HG02885 (cell line): ENCODE measurements around the gene SELL.
A peak's percentile ranks its signal among the peaks of the same experiment; 100 is the strongest.
"Not testable (repeated sequence)": the region's sequence is repeated elsewhere in the genome, so short reads cannot be mapped to it uniquely, and the experiment has no call there.

Experiments used
- ATAC-seq: cut with Tn5 transposase; IDR thresholded peaks from one replicate; pipeline ENCODE4 v1.9.1; 2021; ENCODE audit warnings: mild to moderate bottlenecking; ENCODE audit not compliant: unreplicated experiment, poor library complexity

SELL gene

DNA sequence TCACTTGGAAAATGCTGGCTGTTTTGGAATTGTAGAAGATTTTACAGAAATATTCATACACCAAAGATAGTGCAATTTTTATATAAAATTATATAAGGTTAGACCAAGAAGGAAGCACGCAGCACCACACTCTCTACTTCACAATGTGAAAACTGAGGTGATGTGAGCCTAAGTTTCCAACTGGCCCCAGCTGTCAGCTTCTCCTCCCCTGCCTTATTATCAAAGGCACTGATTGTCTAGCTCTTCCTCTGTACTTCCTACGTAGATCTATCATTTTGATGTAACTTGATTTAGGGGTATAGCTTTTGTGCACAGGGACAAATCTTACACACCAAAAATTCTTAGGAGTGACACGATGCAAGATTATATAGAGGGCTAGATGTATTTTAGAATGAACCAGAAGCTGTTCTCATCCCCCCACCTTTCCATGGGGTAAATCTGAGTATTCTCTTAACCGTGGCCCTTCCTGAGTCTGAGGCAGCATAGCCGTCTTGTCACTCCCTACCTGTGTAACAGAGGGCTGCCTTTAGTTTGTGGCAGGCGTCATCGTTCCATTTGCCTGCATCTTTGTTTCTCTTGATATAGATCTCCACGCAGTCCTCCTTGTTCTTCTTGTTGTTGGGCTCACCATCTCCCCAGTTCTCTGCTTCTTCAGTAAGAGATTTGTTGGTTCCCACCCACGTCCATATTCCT is 3.4 kb downstream of the SELL start:
- ATAC-seq = no peak

DNA sequence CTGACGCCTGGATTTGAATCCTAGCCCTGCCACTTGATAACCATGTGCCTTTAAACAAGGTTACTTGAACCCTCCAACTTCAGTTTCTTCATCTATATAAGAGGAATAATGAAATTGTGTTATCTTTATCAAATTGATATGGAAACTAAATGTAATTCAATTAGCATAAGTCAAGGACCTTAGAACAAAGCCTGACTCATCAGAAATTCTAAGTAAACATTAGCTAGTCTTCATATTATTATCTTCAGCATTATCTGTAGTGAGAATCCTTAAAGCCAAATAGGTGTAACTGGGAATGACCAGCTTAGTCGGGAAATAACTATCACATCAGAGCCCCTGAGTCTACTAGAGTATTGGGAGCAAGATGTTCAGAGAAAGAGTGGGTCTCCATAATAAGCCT is 6.6 kb downstream of the SELL start:
- no peak for ATAC-seq

DNA sequence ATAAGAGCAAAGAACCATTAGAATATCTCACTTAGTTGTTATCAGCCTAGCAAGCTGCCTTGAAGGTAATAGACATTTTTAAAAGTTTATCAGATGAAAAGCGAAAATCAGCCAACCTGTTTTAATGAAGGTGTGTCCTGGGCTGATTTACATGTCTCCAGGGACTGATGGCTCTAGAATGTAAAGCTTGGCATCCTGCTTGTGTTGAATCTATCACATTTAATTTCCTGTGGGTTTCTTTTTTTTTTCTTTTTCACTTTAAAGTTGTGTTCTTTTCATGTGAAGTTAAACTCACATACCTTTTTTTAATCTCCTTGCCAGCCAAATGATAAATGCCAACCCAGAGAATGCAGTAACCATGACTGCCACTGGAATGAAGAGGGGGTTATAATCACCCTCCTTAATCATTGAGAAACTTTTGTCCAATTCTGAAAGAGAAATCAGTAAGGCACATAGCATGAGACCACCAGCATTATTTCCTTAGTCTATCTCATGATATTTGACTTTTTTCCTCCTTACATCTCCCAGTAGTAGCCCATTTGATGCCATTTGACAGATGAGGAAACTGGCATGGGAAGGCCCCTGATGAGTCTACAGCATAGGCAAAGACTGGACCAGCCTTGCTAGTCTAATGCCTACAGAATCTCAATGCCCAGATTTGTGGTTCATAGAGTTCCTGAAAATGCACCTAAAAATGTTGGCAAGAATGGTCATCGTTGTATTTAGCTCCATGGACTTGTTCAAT is 10.0 kb downstream of the SELL start:
- ATAC-seq = no peak

DNA sequence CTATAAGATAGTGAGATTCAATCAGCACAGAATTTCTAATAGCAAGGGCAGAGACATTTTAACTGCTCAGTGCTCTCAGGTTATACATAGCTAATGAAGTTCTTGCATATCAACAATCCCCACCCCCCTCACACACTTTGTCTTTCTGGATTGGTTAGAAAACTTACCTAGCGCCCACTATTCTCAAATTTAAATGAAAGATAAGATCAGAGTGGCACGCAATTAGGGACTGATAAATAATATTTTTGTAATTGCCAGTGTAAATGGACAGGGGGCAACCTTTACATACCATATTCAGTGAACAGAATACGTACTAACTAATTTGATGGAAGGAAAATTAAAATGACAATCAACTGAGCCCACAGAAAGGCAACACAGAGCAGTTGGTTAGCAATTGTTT is 11.7 kb downstream of the SELL start:
- ATAC-seq = no peak

DNA sequence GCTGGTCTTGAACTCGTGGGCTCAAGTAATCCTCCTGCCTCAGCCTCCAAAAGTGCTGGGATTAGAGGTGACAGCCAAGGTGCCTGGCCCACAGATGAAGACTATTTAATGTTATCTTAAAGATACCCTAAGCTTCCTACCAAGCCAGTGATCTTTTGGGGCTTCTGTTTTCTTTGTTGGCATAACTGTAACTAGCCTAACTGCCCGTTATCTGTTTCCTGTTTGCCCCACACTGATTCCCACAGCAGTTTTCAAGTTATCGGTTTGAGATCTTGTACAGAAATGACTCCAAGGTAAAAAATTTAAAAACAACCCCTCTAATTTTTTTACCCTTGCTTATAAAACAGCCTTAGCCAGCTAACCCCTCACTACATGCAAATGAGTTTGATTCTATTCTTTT is 12.4 kb downstream of the SELL start:
- ATAC-seq = no peak

DNA sequence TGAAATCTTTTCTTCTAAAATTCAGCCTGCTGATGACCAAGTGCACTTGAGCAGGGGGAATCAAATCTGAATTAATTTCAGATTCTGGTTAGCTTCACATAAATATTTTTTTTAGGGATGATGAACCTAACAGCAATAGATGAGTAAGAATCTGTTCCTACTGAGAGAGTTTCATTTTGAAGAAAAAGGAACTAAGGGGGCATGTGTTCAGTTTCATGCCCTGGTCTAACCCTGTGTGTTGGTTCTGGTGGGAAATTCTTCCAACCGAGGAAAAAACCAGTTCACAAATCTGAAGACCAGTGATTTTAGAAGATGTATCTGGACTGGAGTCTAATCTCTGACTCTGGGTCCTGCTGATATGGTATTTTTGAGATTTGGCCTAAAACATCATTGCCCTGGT is 13.7 kb downstream of the SELL start:
- peak; percentile 63 for ATAC-seq

DNA sequence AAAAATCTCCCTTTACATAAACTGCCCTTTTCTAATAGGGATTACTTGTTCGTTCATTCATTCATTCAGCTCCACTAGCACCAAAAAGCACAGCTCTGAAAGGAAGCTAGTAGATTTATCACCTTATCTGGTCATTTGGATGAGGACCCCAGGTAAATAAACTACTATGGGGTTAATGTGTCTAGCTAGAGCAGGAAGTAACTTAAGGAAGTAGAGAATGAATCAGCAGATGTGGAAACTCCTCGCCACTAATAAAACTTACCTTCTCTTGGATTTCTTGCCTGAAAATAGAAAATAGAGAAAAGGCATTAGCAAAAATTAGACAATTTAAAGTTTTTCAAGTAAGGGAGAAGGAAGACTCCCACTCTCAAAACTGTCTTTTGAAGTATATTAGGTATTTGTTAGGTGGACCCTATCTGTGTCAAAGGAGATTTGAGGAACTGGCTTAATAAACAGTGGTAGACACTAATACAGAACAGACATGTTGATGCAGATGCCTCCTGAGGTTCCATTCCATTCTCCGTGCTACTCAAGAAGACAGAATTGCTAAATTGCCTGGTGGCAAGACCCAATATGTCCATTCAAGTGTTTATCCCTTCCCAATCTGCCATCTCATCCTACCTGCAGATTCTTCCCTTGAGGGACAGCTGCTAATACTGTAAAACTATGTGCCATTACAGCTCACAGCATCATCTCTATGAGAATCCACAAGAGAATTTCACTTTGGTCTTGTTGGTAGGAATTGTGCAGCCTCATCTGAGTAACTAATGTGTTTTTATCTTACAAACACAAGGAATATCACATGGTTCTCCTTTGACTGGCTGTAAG is 14.9 kb downstream of the SELL start:
- no peak for ATAC-seq

DNA sequence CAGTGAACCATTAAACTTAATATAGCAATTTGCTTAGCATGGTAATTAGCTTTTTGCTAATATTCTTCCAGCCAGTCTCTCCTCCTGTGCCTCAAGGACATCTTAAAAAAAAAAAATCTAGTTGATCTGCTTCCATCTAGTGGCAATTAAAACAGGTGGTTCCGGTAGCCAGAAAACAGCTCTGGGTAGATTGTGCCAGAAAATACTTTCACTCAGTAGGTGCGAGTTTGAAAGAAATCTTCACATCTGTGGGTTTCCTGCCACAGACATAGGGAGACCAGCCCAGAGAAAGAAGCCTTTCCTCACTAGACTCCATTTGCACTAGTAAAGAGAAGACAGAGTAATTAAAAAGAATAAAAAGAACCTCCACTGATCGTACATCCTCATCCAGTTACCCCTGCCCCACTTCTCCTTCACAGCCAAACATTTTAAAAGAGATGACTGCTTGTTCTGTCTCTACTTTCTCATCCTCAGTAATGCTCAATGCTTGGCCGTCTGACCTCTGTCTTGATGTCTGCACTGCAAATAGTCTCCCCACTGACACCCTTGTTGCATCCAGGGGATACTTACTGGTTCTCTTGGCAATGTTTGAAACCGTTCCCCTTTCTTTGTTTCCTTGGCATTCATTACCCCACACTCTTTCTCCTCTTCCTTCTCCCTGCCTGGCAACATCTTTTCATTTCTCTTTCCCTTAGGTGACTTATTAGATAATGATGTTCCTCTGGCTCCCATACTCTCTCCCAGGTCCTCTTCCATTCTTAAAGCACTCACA is 16.9 kb downstream of the SELL start:
- no peak for ATAC-seq

DNA sequence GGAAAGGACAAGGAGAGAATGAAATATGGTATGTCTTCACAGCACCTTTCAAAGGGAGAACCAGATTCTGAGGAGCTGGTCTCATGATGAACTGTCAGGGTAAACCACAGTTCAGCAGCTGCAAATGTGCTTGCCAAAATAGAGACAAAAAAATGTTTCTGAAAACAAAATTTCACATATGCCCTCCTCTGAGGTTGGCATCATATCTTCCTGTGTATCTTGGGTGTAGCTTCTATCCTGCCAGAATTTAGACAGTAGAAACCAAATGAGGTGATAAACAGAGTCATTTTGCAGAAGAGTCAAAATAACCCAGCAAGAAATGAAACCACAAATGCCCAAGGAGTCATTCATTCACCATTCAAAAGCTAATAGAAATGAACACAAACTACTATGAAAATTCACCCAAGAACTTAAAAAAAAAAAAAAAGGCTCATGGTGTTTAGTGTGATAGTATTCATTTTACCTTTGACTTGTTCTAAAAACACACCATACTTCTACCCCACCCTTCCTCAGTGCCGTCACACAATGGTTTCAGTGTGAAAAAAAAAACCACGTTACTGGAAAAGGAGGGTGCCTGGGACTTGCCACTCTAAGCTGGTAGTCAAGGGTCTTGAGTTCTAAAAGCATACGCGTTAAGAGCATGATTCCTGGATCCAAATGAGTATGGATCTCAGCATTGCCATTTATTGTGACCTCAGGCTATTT is 18.5 kb downstream of the SELL start:
- peak; percentile 25 for ATAC-seq

DNA sequence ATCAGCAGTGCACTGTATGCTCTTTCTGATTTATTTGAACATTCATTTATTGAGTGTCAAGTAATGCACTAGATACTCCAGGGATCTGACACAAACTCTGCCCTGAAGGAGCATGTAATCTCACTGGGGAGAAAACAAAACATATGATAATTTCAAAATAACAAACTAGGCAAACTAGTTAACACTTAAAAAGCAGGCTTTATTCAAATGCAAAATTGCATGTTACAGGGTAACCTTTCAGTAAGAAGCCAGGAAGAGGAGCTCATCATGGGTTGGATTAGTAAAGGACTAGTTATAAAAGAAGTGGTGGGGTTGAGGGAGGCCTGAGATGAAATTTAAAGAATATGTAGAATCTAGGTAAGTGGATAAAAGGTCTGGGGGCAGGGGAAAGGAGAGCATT is 20.9 kb downstream of the SELL start:
- ATAC-seq = no peak

DNA sequence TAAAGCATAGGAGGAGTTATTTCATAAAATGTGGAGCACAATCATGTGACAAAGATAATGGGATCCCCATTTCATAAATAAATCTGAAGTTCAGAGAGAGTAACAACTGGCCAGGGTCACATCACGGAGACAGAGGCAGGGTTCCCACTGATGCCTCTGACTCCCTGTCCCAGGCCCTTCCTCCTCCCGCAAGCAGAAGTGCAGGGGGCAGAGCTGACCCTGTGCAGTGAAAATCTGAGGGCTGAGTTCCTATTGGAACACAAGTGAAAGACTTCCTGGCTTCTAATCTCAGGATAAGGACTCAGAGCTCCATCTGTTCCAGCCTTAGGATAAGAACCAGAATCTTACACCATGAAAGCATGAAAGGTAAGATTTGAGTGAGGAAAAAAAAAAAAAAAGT is 22.0 kb downstream of the SELL start:
- ATAC-seq = no peak

DNA sequence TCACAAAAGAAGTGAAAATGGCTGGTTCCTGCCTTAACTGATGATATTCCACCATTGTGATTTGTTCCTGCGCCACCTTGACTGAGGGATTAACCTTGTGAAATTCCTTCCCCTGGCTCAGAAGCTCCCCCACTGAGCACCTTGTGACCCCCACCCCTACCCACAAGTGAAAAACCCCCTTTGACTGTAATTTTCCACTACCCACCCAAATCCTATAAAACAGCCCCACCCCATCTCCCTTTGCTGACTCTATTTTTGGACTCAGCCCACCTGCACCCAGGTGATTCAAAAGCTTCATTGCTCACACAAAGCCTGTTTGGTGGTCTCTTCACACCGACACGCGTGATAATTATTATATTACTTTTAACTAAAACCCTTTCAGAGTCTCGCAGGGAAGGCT is 23.0 kb downstream of the SELL start:
- not testable (repeated sequence) for ATAC-seq

DNA sequence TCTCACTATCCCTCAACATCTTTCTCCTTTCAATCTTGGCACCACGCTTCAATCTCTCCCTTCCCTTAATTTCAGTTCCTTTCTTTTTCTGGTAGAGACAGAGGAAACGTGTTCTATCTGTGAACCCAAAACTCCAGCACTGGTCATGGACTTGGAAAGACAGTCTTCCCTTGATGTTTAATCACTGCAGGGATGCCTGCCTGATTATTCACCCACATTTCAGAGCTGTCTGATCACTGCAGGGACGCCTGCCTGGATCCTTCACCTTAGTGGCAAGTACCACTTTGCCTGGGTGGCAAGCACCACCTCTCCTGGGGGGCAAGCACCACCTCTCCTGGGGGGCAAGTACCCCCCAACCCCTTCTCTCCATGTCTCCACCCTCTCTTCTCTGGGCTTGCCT is 27.8 kb downstream of the SELL start:
- ATAC-seq = no peak

DNA sequence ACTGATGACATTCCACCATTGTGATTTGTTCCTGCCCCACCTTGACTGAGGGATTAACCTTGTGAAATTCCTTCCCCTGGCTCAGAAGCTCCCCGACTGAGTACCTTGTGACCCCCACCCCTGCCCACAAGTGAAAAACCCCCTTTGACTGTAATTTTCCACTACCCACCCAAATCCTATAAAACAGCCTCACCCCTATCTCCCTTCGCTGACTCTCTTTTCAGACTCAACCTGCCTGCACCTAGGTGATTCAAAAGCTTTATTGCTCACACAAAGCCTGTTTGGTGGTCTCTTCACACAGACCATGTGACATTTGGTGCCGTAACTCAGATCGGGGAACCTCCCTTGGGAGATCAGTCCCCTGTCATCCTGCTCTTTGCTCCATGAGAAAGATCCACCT is 28.3 kb downstream of the SELL start:
- not testable (repeated sequence) for ATAC-seq

DNA sequence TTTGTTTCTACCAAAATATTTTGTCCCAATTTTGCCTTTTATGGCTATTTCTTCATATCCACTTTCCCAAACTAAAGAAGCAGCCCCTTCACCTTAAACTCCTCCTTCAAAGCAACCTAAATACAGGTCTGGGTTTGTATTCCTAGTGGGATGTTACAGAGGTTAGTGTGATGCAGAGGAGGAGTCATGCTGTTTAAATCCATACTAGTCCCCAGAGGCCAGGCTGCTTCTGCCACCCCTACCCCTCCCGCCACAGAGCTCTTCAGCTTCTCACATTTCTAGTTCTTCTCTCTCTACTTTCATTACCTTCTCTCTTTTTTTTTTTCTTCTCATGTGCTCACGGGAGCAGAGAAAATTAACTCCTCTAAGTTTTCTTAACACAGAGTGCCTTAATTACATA is 29.3 kb downstream of the SELL start:
- ATAC-seq = no peak

DNA sequence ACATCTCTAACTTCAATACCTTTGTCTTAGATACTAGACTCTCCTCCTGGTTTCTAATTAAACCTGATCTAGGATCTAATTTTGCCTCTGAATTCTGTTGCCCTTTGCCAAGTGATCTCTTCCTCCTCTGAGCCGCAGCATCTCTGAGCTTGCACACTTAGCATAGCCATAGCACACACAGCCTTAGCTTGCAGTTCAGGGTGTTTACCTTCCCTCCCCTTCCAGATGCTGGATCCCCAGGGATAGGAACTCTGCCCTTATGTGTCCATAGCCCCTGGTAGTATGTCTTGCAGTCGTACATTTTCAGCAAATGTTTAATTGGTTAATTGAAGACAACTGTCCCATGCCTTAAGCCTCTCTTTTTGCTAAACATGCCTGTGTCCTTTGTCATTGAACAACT is 30.3 kb downstream of the SELL start:
- peak; percentile 40 for ATAC-seq

DNA sequence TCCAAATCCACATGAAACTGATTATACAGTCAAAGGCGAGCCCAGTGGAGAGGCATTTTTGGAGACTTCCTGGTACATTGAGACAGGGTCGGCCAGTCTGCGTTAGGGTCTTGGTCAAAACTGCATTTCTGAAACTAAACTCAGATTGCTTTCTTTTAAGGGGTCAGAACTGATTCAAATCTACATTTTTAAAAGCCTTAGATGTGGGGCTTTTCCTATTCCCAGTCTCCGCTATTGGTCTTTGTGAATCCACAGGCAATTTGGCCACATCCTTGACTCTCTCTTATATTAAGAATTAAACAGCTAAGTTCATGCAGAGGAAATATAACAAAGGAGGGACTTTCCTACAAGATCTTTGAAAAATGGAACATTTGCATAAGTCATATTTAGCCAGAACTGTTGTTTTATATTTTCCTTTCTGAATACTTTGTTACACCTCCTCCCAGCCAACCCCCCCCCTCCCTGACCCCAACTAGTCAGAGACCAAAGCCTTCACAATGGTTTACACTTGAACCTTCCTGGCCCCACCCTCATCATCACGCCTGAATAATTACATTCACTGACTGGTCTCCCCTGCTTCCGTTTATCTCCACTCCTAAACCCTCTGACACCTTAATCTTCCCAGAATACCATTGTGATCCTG is 30.9 kb downstream of the SELL start:
- ATAC-seq = peak; percentile 77

DNA sequence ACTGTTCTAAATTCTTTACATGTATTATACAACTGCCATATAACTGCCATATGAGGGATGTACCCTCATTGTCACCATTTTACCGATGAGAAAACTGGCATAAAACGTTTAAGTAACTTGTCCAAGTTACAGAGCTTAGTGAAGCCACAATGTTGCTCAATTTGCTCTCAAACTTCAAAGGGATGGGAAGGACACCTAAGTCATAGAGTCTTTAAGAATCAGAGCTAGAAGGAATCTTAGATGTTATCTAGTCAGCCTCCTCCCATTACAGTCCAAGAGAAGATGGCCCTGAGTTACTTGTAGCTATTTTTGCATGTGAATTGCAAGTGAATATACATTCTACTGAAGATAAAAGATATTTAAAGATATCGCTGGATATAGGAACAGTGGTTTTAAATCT is 31.7 kb downstream of the SELL start:
- no peak for ATAC-seq

DNA sequence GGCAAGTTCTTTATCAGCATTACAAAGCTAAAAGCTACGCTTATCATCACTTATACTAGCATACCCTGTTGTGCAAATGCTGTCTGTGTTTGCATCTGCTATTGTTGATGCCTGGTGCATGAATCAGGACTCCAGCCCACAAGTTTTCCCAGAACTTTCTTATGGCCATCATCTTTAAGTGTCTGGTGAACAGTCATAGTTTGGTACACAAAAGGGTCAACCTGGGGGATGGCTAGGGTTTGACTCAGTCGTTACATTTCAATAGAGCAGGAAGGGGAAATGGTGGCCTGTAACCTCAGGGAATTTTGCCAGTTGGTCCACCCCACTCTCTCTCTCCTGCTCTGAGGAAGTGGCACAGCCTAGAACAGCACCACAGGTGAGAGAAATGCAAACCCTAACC is 35.4 kb downstream of the SELL start:
- ATAC-seq = no peak
